SK-N-SH (cell line): ENCODE data around the gene FOXD4L3. TPM values are rescaled to one million over a fixed set of nuclear protein-coding genes. Genes with fewer than 3 reads are reported as not detected.
"Not testable (repeated sequence)": the region's sequence is repeated elsewhere in the genome, so short reads cannot be mapped to it uniquely, and the experiment has no call there.

Source experiments
- CTCF ChIA-PET: fragments of 300-600, 350-600 bp; formaldehyde crosslinking; extraction: SDS; loops from one replicate; lab custom pipeline; 2021; lab: Yijun Ruan, JAX
- POLR2A ChIA-PET: fragments of 350-600 bp; sonication (Branson Sonifier 250); formaldehyde crosslinking; extraction: SDS; loops from one replicate; lab custom pipeline; 2020; ENCODE audit warnings: antibody characterized with exemption, inconsistent platforms; lab: Yijun Ruan, JAX
- DNase-seq: peaks from one replicate; pipeline ENCODE4 v3.0.0; 2012
- H2AFZ ChIP-seq: fragments of 200-600 bp; sonication (generic); 2 replicates; pipeline ENCODE4 v1.8.1; 2016; ENCODE audit warnings: antibody characterized with exemption, mild to moderate bottlenecking, low read depth
- H3F3A ChIP-seq: fragments of 200-600 bp; sonication (generic); replicated peaks from 2 replicates; pipeline ENCODE3; 2016; ENCODE audit warnings: antibody characterized with exemption, mild to moderate bottlenecking; ENCODE audit not compliant: insufficient read depth
- H3K27ac ChIP-seq, 2 experiments: fragments of 200-500 bp in 1 of 2; fragments of 200-600 bp in 1 of 2; sonication (Bioruptor generic) in 1 of 2; sonication (generic), shearing (Covaris generic) in 1 of 2; 2 replicates each; pipeline versions ENCODE4 v1.5.1 to v1.6.1; 2014 to 2016; ENCODE audit warnings: low read depth in 2 of 2, inconsistent platforms in 1 of 2, low read length in 1 of 2, mild to moderate bottlenecking in 1 of 2, mixed read lengths in 1 of 2
- H3K27me3 ChIP-seq: fragments of 200-600 bp; sonication (generic), shearing (Covaris generic); 2 replicates; pipeline ENCODE4 v1.6.1; 2016; ENCODE audit warnings: mixed run types; ENCODE audit not compliant: insufficient read depth
- H3K36me3 ChIP-seq, 2 experiments: fragments of 200-500 bp in 1 of 2; fragments of 200-600 bp in 1 of 2; sonication (Bioruptor generic) in 1 of 2; sonication (generic) in 1 of 2; replicated peaks in 1 of 2; 2 replicates each; pipeline versions ENCODE3 to v1.5.1; 2014 to 2016; ENCODE audit warnings: low read length in 1 of 2, mild to moderate bottlenecking in 1 of 2; ENCODE audit not compliant: insufficient read depth in 2 of 2, control insufficient read depth in 1 of 2
- H3K4me1 ChIP-seq, 2 experiments: fragments of 200-500 bp in 1 of 2; fragments of 200-600 bp in 1 of 2; sonication (Bioruptor generic) in 1 of 2; sonication (generic), shearing (Covaris generic) in 1 of 2; 2 replicates each; pipeline versions ENCODE4 v1.5.1 to v1.6.1; 2014 to 2016; ENCODE audit warnings: low read depth in 1 of 2, low read length in 1 of 2, mixed run types in 1 of 2; ENCODE audit not compliant: insufficient read depth in 2 of 2, control insufficient read depth in 1 of 2
- H3K4me2 ChIP-seq: fragments of 200-600 bp; sonication (generic), shearing (Covaris generic); 2 replicates; pipeline ENCODE4 v1.6.1; 2017; ENCODE audit warnings: mixed run types
- H3K4me3 ChIP-seq, 2 experiments: fragments of 200-500 bp in 1 of 2; fragments of 200-600 bp in 1 of 2; sonication (Bioruptor generic) in 1 of 2; sonication (generic), shearing (Covaris generic) in 1 of 2; 2 replicates each; pipeline versions ENCODE4 v1.5.1 to v1.8.1; 2014 to 2016; ENCODE audit warnings: low read depth in 2 of 2, inconsistent platforms in 1 of 2, low read length in 1 of 2, mild to moderate bottlenecking in 1 of 2, mixed read lengths in 1 of 2, moderate library complexity in 1 of 2
- H3K79me2 ChIP-seq: fragments of 200-600 bp; sonication (generic); 2 replicates; pipeline ENCODE4 v1.8.1; 2017; ENCODE audit warnings: mild to moderate bottlenecking; ENCODE audit not compliant: insufficient read depth
- H3K9ac ChIP-seq: fragments of 200-600 bp; sonication (generic); 2 replicates; pipeline ENCODE4 v1.6.1; 2017; ENCODE audit warnings: mixed run types
- H3K9me2 ChIP-seq: fragments of 200-600 bp; sonication (generic); 2 replicates; pipeline ENCODE4 v1.6.1; 2017; ENCODE audit warnings: mixed run types
- H3K9me3 ChIP-seq: fragments of 200-600 bp; sonication (generic); 2 replicates; pipeline ENCODE4 v1.6.1; 2017; ENCODE audit warnings: mixed run types, mild to moderate bottlenecking, moderate library complexity
- H4K20me1 ChIP-seq: fragments of 200-600 bp; sonication (generic); 2 replicates; pipeline ENCODE4 v1.6.1; 2017; ENCODE audit warnings: mild to moderate bottlenecking, mixed run types; ENCODE audit not compliant: insufficient read depth
- WGBS: methylation state at CpG from one replicate; pipeline ENCODE4 v1.1.6; 2017; ENCODE audit warnings: low lambda C conversion rate; 5-methylcytosine and 5-hydroxymethylcytosine counted together
- polyA plus RNA-seq, 3 experiments: library from polyadenylated mRNA; depleted of rRNA; stranded (reverse); fragments of >200 nt; gene quantifications; 2 replicates each; pipeline ENCODE4 v1.2.3, GENCODE V29; 2012

Gene FOXD4L3
- polyA plus RNA-seq, 1 of the 3 experiments (the other 2 are of a cell fraction): 0.10 TPM

- H3K4me1 ChIP-seq, H3K27me3 ChIP-seq, H3K9ac ChIP-seq, H3F3A ChIP-seq, H3K9me2 ChIP-seq, H4K20me1 ChIP-seq, H3K9me3 ChIP-seq, DNase-seq, H3K4me2 ChIP-seq, H3K79me2 ChIP-seq, H2AFZ ChIP-seq, H3K27ac ChIP-seq, POLR2A ChIA-PET, CTCF ChIA-PET, H3K4me3 ChIP-seq, H3K36me3 ChIP-seq: not testable (repeated sequence)
- WGBS: 3% methylated on average over 20 of the region's 37 CpGs
Observed at GRCh38 chr9:68306391-68306964, 3.8 kb downstream of the FOXD4L3 start.

GRCh38 chr9:68307127-68307526 lies 4.5 kb downstream of the FOXD4L3 start:
- H3F3A ChIP-seq, DNase-seq, H3K27me3 ChIP-seq, H3K27ac ChIP-seq, CTCF ChIA-PET, H3K79me2 ChIP-seq, H3K4me3 ChIP-seq, H3K4me2 ChIP-seq, H3K4me1 ChIP-seq, H3K9me2 ChIP-seq, POLR2A ChIA-PET, H3K36me3 ChIP-seq, H4K20me1 ChIP-seq, H3K9ac ChIP-seq, H2AFZ ChIP-seq, H3K9me3 ChIP-seq: not testable (repeated sequence)
- 29% methylated on average over 20 of the region's 35 CpGs for WGBS

GRCh38 chr9:68307654-68308053 lies 5.0 kb downstream of the FOXD4L3 start:
- 11% methylated on average over 16 of the region's 21 CpGs for WGBS
- POLR2A ChIA-PET, H3K4me3 ChIP-seq, H2AFZ ChIP-seq, H3K9me2 ChIP-seq, H4K20me1 ChIP-seq, H3K4me2 ChIP-seq, H3K9me3 ChIP-seq, DNase-seq, H3K9ac ChIP-seq, H3K36me3 ChIP-seq, H3K4me1 ChIP-seq, H3K27me3 ChIP-seq, H3K27ac ChIP-seq, H3F3A ChIP-seq, H3K79me2 ChIP-seq, CTCF ChIA-PET: not testable (repeated sequence)

GRCh38 chr9:68311208-68311607 lies 8.5 kb downstream of the FOXD4L3 start:
- H3F3A ChIP-seq, H3K4me2 ChIP-seq, H3K4me3 ChIP-seq, POLR2A ChIA-PET, DNase-seq, H3K36me3 ChIP-seq, H4K20me1 ChIP-seq, H3K9me3 ChIP-seq, CTCF ChIA-PET, H3K9me2 ChIP-seq, H3K79me2 ChIP-seq, H2AFZ ChIP-seq, H3K27ac ChIP-seq, H3K27me3 ChIP-seq, H3K4me1 ChIP-seq, H3K9ac ChIP-seq: not testable (repeated sequence)
- WGBS: no CpG with 5 or more reads among the region's 5 CpGs

- POLR2A ChIA-PET, DNase-seq, H3K9me3 ChIP-seq, H3K27ac ChIP-seq, H3K9ac ChIP-seq, H3K4me2 ChIP-seq, H3K9me2 ChIP-seq, H3K4me3 ChIP-seq, CTCF ChIA-PET, H3K4me1 ChIP-seq, H3F3A ChIP-seq, H4K20me1 ChIP-seq, H3K27me3 ChIP-seq, H3K79me2 ChIP-seq, H3K36me3 ChIP-seq, H2AFZ ChIP-seq: not testable (repeated sequence)
- 34% methylated on average over 10 of the region's 10 CpGs for WGBS
Observed at GRCh38 chr9:68318209-68318608, 15.5 kb downstream of the FOXD4L3 start.

GRCh38 chr9:68323749-68324148 lies 21.1 kb downstream of the FOXD4L3 start:
- H3F3A ChIP-seq, H3K27ac ChIP-seq, H3K4me3 ChIP-seq, H3K79me2 ChIP-seq, H4K20me1 ChIP-seq, H2AFZ ChIP-seq, POLR2A ChIA-PET, H3K36me3 ChIP-seq, H3K9me3 ChIP-seq, H3K27me3 ChIP-seq, H3K4me2 ChIP-seq, CTCF ChIA-PET, H3K9me2 ChIP-seq, H3K9ac ChIP-seq, DNase-seq, H3K4me1 ChIP-seq: not testable (repeated sequence)
- 0% methylated on average over 1 of the region's 24 CpGs for WGBS

- H3K9me2 ChIP-seq, H3K4me3 ChIP-seq, H3F3A ChIP-seq, H3K36me3 ChIP-seq, H3K4me2 ChIP-seq, CTCF ChIA-PET, H3K4me1 ChIP-seq, H3K27ac ChIP-seq, POLR2A ChIA-PET, DNase-seq, H2AFZ ChIP-seq, H3K27me3 ChIP-seq, H4K20me1 ChIP-seq, H3K9me3 ChIP-seq, H3K9ac ChIP-seq, H3K79me2 ChIP-seq: not testable (repeated sequence)
- WGBS: 0% methylated on average over 2 of the region's 20 CpGs
Observed at GRCh38 chr9:68324518-68324917, 21.9 kb downstream of the FOXD4L3 start.
